WERI-Rb-1 (cell line): ENCODE results near the gene KCNT1.

Experiments used
- DNase-seq: peaks from one replicate; pipeline ENCODE4 v3.0.0-alpha.2; 2020
- H3K27ac ChIP-seq: fragments of 250-450 bp; sonication (Bioruptor Pico); 2 replicates; pipeline ENCODE4 v1.5.1; 2020; ENCODE audit warnings: mild to moderate bottlenecking, moderate library complexity
- H3K27me3 ChIP-seq: fragments of 250-450 bp; sonication (Bioruptor Pico); 2 replicates; pipeline ENCODE4 v1.5.1; 2021; ENCODE audit warnings: mild to moderate bottlenecking, low read depth, moderate library complexity; ENCODE audit not compliant: insufficient read depth, severe bottlenecking
- H3K36me3 ChIP-seq: fragments of 250-450 bp; sonication (Bioruptor Pico); 2 replicates; pipeline ENCODE4 v1.5.1; 2020; ENCODE audit warnings: mild to moderate bottlenecking, moderate library complexity
- H3K4me3 ChIP-seq: 2 replicates; pipeline ENCODE4 v1.5.1; 2011; ENCODE audit warnings: low read depth, mild to moderate bottlenecking, control low read depth, low read length
- H3K9me3 ChIP-seq: fragments of 250-450 bp; sonication (Bioruptor Pico); 2 replicates; pipeline ENCODE4 v1.5.1; 2021; ENCODE audit warnings: mild to moderate bottlenecking, moderate library complexity; ENCODE audit not compliant: severe bottlenecking
- TF ChIP-seq, protein P1 (sequence below): IDR thresholded peaks from 2 replicates; pipeline ENCODE4 v1.5.1; 2011; ENCODE audit warnings: low read depth, mild to moderate bottlenecking, control low read depth, inconsistent platforms, low read length

The KCNT1 gene

GRCh38 chr9:135802876-135803419 is 101.0 kb downstream of the KCNT1 start:
- TF ChIP-seq, protein P1, sequence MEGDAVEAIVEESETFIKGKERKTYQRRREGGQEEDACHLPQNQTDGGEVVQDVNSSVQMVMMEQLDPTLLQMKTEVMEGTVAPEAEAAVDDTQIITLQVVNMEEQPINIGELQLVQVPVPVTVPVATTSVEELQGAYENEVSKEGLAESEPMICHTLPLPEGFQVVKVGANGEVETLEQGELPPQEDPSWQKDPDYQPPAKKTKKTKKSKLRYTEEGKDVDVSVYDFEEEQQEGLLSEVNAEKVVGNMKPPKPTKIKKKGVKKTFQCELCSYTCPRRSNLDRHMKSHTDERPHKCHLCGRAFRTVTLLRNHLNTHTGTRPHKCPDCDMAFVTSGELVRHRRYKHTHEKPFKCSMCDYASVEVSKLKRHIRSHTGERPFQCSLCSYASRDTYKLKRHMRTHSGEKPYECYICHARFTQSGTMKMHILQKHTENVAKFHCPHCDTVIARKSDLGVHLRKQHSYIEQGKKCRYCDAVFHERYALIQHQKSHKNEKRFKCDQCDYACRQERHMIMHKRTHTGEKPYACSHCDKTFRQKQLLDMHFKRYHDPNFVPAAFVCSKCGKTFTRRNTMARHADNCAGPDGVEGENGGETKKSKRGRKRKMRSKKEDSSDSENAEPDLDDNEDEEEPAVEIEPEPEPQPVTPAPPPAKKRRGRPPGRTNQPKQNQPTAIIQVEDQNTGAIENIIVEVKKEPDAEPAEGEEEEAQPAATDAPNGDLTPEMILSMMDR, result no peak
- Histone ChIP-seq H3K4me3 (no peak overlapping the region), H3K27me3 (no peaks in the 10 kb centered on the region), H3K27ac (peak overlapping the region; percentile 68), H3K9me3 (peaks cover 3% of the 10 kb centered on the region), H3K36me3 (peaks cover 1% of the 10 kb centered on the region; the same call in 1 of the 2 replicates)
- DNase-seq, result peak; percentile 84

DNA sequence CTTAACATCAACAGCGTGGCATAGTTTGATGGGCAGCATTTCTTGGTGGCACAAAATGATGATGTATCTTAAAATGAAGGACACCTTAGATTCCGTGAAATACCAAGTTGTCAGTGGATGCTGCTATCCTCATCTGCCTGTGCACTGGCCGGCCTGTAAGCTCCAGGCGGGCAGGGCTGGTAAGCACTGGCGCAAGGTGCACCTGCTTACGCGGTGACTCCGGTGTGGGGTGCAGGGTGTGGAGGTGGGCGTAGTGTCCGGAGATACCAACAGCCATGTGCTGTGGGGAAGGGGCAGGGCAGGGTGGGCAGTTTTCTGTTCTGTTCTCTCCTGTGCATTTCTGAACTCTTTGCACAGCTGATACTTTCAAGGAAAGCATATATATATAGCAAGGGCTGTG is 101.5 kb downstream of the KCNT1 start:
- Histone ChIP-seq H3K4me3 (no peak overlapping the region), H3K27me3 (no peaks in the 10 kb centered on the region), H3K27ac (peak overlapping the region; percentile 28), H3K36me3 (peaks cover 3% of the 10 kb centered on the region; the same call in 1 of the 2 replicates), H3K9me3 (peaks cover 3% of the 10 kb centered on the region)
- TF ChIP-seq, protein P1, result no peak
- no peak for DNase-seq

DNA sequence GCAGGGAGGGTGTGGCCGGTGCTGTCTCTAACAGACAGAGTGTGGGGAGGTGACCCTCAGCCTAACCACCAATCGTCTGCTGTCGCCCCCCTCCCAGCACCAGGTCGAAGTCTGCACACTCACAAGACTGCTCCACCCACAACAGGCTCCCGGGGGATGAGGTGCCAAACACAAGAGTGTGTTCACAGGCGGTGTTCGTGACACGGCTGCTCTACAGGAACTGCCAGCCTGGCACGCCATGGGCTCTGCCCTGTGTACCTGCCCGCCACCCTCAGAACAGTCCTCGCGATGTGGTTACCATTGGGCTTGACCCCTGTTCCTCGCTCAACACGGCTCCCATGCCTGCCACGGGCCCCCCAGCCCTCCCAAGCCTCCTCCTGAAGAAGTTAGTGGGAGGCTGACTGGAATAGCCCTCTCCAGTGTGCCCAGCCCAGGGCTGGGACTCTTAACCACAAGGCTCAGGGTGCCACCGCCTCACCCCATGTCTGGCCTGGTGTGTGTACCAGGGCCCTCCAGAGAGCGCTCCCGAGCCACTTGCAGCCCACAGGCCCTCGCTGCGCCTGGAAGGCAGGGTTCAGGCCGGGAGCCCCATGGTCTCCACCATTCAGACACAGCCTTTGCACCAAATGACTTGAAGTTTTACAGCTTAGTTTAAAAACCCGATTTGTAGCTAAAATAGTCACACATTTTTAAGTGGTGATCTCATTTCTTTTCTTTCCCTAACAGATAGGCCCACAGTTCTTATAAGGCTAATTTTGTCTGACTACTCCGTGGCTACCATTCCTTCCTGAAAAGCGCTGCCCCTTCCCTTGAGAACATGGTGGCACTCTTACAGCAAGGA is 102.8 kb downstream of the KCNT1 start:
- peaks cover 13% of the 10 kb centered on the region for H3K36me3 ChIP-seq
- H3K9me3 ChIP-seq, result peaks cover 3% of the 10 kb centered on the region
- no peak for DNase-seq
- no peak overlapping the region for H3K27ac ChIP-seq
- no peak overlapping the region for H3K4me3 ChIP-seq
- TF ChIP-seq, protein P1, result peak; percentile 48; the same call in 1 of the 2 replicates
- no peaks in the 10 kb centered on the region for H3K27me3 ChIP-seq

DNA sequence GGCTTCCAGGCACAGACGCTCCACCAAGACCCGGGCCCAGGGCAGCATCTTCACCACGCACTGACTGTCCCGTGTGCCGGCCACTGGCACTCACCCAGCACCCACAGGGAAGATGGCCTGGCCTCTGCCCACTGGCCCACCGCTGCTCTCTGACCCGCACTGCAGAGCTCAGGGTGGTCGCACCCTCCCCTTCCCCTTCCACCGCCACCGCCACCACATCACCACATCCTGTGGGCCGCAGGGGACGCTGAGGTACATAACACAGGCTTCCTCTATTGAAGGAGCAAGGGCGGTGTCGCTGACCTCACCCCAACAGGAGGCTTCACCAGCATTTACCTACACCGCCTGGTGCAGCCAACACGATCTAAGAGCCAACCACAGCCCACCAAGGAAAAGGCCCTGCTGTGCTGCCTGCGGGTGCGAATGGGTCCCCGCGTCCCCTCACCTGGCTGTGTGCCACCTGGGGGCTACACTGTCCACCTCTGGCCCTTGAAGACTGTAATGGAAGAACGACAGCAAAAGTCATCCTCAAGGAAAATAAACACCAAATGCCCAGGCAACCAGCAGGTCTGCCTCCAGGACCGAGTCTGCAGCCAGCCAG is 103.5 kb downstream of the KCNT1 start:
- DNase-seq, result no peak
- H3K27me3 ChIP-seq, result no peaks in the 10 kb centered on the region
- peaks cover 3% of the 10 kb centered on the region for H3K9me3 ChIP-seq
- H3K36me3 ChIP-seq, result peaks cover 20% of the 10 kb centered on the region
- TF ChIP-seq, protein P1, result no peak
- H3K4me3 ChIP-seq, result no peak overlapping the region
- H3K27ac ChIP-seq, result no peak overlapping the region

GRCh38 chr9:135809166-135809565 is 107.2 kb downstream of the KCNT1 start:
- peaks cover 55% of the 10 kb centered on the region for H3K36me3 ChIP-seq
- DNase-seq, result no peak
- H3K27ac ChIP-seq, result no peak overlapping the region
- no peak overlapping the region for H3K4me3 ChIP-seq
- no peaks in the 10 kb centered on the region for H3K9me3 ChIP-seq
- TF ChIP-seq, protein P1, result no peak
- H3K27me3 ChIP-seq, result no peaks in the 10 kb centered on the region
